ENCODE results near the gene CYP27C1. TPM values are rescaled to one million over a fixed set of nuclear protein-coding genes. Genes with fewer than 3 reads are reported as not detected.

Gene CYP27C1
- polyA plus RNA-seq, 1 donor (not counting 4 experiments of a cell fraction or from before 2014, with no cell fraction given): 6.1 TPM

DNA sequence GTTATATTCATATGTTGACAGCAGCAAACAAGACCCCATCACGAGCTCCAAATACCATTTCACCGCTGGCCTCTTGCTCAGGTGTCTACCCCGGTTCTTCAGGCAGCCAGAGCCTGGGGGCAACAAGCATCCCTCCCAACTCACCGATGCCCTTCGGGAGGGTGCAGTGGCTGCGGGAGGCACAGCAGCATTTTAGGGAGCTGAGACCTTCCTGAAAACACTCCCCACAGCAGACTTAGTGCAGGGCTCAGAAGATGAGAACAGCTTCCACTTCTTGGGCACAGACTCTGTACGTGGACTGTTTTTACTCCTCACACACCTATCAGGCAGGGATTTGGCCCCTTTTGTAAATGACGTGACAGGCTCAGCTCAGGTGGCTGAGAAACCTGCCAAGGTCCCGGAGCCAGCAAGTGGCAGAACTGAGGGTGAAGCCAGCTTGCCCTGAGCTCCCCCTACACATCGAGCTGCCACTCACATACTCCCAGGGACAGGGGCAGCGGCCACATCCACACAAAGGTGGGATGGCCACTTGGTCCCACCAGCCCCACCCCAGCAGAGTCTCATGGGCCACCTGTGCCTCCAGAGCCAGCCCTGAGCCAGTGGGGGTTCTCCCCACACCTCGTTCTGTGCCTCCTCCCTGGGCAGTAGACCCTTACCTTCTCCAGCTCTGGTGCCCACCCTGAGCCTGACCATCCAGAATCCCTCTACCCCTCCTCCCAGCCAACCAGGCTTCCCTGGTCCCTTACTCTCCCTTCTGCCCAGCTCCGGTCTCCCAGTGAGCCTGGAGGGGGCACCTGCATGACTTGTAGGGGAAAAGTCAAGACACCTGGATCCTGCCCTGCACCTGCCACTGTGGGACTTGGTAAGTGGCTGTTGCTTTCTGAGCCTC is 28.5 kb downstream of the CYP27C1 start:
- no peak overlapping the region for H3K4me2 ChIP-seq (ENCODE audit: control insufficient read depth, extremely low read depth, insufficient read depth, low read depth, low read length)
- H3K4me1 ChIP-seq (ENCODE audit: control insufficient read depth, extremely low read depth, insufficient read depth, low read length): no peaks in the 10 kb centered on the region
- no peaks in the 10 kb centered on the region for H4K20me1 ChIP-seq (ENCODE audit: control insufficient read depth, extremely low read depth, insufficient read depth, low read length)
- TF ChIP-seq EZH2 (IDR thresholded peaks at IDR 0.05; ENCODE audit: low read length): no peak
- TF ChIP-seq, protein P1, sequence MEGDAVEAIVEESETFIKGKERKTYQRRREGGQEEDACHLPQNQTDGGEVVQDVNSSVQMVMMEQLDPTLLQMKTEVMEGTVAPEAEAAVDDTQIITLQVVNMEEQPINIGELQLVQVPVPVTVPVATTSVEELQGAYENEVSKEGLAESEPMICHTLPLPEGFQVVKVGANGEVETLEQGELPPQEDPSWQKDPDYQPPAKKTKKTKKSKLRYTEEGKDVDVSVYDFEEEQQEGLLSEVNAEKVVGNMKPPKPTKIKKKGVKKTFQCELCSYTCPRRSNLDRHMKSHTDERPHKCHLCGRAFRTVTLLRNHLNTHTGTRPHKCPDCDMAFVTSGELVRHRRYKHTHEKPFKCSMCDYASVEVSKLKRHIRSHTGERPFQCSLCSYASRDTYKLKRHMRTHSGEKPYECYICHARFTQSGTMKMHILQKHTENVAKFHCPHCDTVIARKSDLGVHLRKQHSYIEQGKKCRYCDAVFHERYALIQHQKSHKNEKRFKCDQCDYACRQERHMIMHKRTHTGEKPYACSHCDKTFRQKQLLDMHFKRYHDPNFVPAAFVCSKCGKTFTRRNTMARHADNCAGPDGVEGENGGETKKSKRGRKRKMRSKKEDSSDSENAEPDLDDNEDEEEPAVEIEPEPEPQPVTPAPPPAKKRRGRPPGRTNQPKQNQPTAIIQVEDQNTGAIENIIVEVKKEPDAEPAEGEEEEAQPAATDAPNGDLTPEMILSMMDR (optimal IDR thresholded peaks at IDR 0.05 in 1 of 3, IDR thresholded peaks at IDR 0.05 in 1 of 3, conservative IDR thresholded peaks at IDR 0.05 in 1 of 3; ENCODE audit: extremely low read depth in 1 of 3, insufficient read depth in 2 of 3, low read length in 3 of 3): no peak
- H3K9me1 ChIP-seq (ENCODE audit: control insufficient read depth, extremely low read depth, insufficient read depth, low read length): no peaks in the 10 kb centered on the region
- H3K9me3 ChIP-seq (ENCODE audit: control insufficient read depth, low read depth, low read length): no peaks in the 10 kb centered on the region
- no peaks in the 10 kb centered on the region for H3K27me3 ChIP-seq (ENCODE audit: control insufficient read depth, extremely low read depth, insufficient read depth, low read length)
- no peak overlapping the region for H3K27ac ChIP-seq (ENCODE audit: control insufficient read depth, insufficient read depth, low read length)
- no peak overlapping the region for H3K9ac ChIP-seq (ENCODE audit: control insufficient read depth, extremely low read depth, insufficient read depth, low read length)
- FAIRE-seq (no peak), DNase-seq (ENCODE audit: low read depth, low spot score) (no peak)
- H3K79me2 ChIP-seq (ENCODE audit: control insufficient read depth, insufficient read depth, low read length): no peaks in the 10 kb centered on the region
- peaks cover 0 to 9% of the 10 kb centered on the region in 2 experiments for H3K36me3 ChIP-seq (ENCODE audit: control insufficient read depth in 2 of 2, extremely low read depth in 1 of 2, insufficient read depth in 2 of 2, low read length in 2 of 2)
- dilution Hi-C loops (cut with MboI; ENCODE audit: extremely low pct_ligation_motif_present, low sequenced_read_pairs): no loop called here
- no peak overlapping the region for H3K4me3 ChIP-seq (ENCODE audit: control insufficient read depth in 2 of 3, extremely low read depth in 1 of 3, insufficient read depth in 2 of 3, low read depth in 1 of 3, low read length in 3 of 3)
- H2AFZ ChIP-seq (ENCODE audit: control insufficient read depth, low read length): no peak overlapping the region

DNA sequence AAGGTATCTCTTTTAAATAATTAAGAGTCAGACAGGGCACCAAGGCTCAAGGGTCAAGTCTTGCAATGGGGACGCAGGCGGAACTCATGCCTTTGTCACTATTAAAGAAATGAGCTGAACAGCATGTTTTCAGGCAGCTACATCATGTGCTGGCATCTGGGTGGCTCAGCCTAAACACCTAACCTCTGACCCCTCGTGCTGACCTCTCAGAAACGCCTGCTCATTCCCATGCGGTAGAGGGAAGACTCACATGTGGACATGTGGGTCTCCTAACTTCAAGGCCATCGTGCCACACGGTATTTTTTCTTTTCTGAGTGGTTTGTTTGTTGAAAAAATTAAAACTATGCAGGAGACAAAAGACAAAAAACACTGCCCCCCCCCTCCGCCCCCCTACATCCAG is 31.3 kb downstream of the CYP27C1 start:
- H3K4me3 ChIP-seq (ENCODE audit: control insufficient read depth in 2 of 3, extremely low read depth in 1 of 3, insufficient read depth in 2 of 3, low read depth in 1 of 3, low read length in 3 of 3): no peak overlapping the region
- no peaks in the 10 kb centered on the region for H4K20me1 ChIP-seq (ENCODE audit: control insufficient read depth, extremely low read depth, insufficient read depth, low read length)
- no peaks in the 10 kb centered on the region for H3K9me3 ChIP-seq (ENCODE audit: control insufficient read depth, low read depth, low read length)
- no peaks in the 10 kb centered on the region for H3K27me3 ChIP-seq (ENCODE audit: control insufficient read depth, extremely low read depth, insufficient read depth, low read length)
- H3K4me2 ChIP-seq (ENCODE audit: control insufficient read depth, extremely low read depth, insufficient read depth, low read depth, low read length): no peak overlapping the region
- no peaks in the 10 kb centered on the region for H3K9me1 ChIP-seq (ENCODE audit: control insufficient read depth, extremely low read depth, insufficient read depth, low read length)
- no peak for FAIRE-seq
- no peak for DNase-seq (ENCODE audit: low read depth, low spot score)
- no peaks in the 10 kb centered on the region for H3K4me1 ChIP-seq (ENCODE audit: control insufficient read depth, extremely low read depth, insufficient read depth, low read length)
- H3K27ac ChIP-seq (ENCODE audit: control insufficient read depth, insufficient read depth, low read length): no peak overlapping the region
- no peak for TF ChIP-seq EZH2 (IDR thresholded peaks at IDR 0.05; ENCODE audit: low read length)
- TF ChIP-seq, protein P1 (optimal IDR thresholded peaks at IDR 0.05 in 1 of 3, IDR thresholded peaks at IDR 0.05 in 1 of 3, conservative IDR thresholded peaks at IDR 0.05 in 1 of 3; ENCODE audit: extremely low read depth in 1 of 3, insufficient read depth in 2 of 3, low read length in 3 of 3): no peak
- no peaks in the 10 kb centered on the region for H3K79me2 ChIP-seq (ENCODE audit: control insufficient read depth, insufficient read depth, low read length)
- dilution Hi-C loops (cut with MboI; ENCODE audit: extremely low pct_ligation_motif_present, low sequenced_read_pairs): no loop called here
- peaks cover 0 to 10% of the 10 kb centered on the region in 2 experiments for H3K36me3 ChIP-seq (ENCODE audit: control insufficient read depth in 2 of 2, extremely low read depth in 1 of 2, insufficient read depth in 2 of 2, low read length in 2 of 2)
- H3K9ac ChIP-seq (ENCODE audit: control insufficient read depth, extremely low read depth, insufficient read depth, low read length): no peak overlapping the region
- no peak overlapping the region for H2AFZ ChIP-seq (ENCODE audit: control insufficient read depth, low read length)
